ENCODE measurements around the gene C10orf53. TPM values are rescaled to one million over a fixed set of nuclear protein-coding genes. Genes with fewer than 3 reads are reported as not detected.

The C10orf53 gene
- total RNA-seq, 1 experiment from 2014 or later, result not detected

DNA sequence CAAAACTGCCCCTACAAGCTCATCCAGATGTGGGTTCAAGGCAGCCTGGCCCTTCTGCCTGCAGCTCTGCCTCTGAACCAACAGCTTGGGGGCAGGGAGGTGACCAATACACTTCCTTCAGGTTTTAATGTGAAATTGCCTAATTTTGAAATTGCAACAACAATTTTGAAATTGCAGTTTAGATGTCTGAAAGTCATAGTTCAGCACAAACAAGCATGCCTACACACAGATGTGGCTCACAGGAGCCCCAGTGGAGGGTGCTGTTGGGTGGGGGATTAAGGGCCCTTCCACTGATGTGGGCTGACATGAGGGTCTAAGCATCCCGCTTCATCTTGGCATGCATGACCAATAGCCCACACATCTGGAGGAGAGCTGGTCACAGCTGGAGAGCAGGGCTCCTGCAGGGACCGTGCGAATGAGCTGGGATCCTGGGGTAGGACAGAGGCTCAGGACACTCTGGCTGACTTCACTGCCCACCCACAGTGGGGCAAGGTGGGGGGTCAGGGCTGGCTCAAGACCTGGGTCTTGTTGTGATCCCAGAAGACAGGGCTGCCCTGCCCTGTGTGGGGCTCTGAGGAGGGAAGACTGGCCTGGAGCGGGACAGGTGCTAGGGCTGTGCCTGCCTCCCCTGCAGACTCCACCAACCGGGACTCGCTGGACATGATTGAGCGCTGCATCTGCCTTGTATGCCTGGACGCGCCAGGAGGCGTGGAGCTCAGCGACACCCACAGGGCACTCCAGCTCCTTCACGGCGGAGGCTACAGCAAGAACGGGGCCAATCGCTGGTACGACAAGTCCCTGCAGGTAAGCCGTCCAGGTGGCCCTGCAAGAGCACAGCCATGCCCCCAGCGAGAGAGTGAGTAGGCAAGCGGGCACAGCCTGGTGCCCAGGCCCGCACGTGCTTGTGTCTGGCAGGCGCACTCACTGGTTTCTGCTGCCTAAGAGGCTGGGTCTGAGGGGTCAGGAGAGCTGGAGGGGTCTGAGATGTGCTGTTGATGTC, 33.3 kb upstream of the C10orf53 start:
- Mint-ChIP-seq H3K36me3 (ENCODE audit: insufficient read depth, unreplicated experiment) (no peaks in the 10 kb centered on the region), H3K9me3 (ENCODE audit: unreplicated experiment) (no peaks in the 10 kb centered on the region), H3K4me1 (ENCODE audit: low read depth, unreplicated experiment) (no peaks in the 10 kb centered on the region), H3K27me3 (ENCODE audit: insufficient read depth, unreplicated experiment) (peaks cover 4% of the 10 kb centered on the region), H3K27ac (ENCODE audit: unreplicated experiment) (no peak overlapping the region), H3K4me3 (ENCODE audit: unreplicated experiment) (no peak overlapping the region)
- peak in 1 of 2 experiments; percentile 38 for DNase-seq
- Histone ChIP-seq H3K4me3 (ENCODE audit: low read depth, low read length) (no peak overlapping the region), H3K9me3 (no peaks in the 10 kb centered on the region), H3K27me3 (replicated peaks; ENCODE audit: control insufficient read depth, insufficient read depth, low read length) (no peaks in the 10 kb centered on the region), H3K4me1 (no peaks in the 10 kb centered on the region), H3K36me3 (ENCODE audit: control insufficient read depth, insufficient read depth, low read length) (no peaks in the 10 kb centered on the region)
- no TSS peak for BruUV-seq (replicated peaks)
- ChIA-PET CTCF (no interaction called here), POLR2A (no interaction called here)
- TF ChIP-seq CTCF (IDR thresholded peaks at IDR 0.05; ENCODE audit: insufficient read depth in 1 of 2, low read depth in 1 of 2, low read length in 1 of 2, severe bottlenecking in 1 of 2, unreplicated experiment in 1 of 2), result no peak
- intact Hi-C loops (cut with micrococcal nuclease; ENCODE audit: unreplicated experiment), result no loop called here

DNA sequence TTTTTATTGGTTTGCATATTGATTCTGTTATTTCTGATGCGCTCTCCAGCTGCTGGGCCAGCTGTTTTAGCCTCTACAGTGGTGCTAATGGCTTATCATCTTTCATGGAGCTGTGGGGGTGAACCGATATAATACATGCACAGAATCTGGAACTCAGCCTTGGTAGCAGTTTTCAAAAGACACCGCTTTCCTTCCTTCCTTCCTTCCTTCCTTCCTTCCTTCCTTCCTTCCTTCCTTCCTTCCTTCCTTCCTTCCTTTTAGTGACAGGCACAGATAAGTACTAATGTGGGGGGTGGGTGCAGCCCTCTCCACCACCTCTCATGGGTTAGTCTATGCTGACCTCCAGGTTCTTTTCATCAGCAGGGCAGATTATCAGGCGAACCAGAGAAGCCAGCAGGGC, 31.9 kb upstream of the C10orf53 start:
- Mint-ChIP-seq H3K9me3 (ENCODE audit: unreplicated experiment) (no peaks in the 10 kb centered on the region), H3K27ac (ENCODE audit: unreplicated experiment) (no peak overlapping the region), H3K27me3 (ENCODE audit: insufficient read depth, unreplicated experiment) (no peaks in the 10 kb centered on the region), H3K4me3 (ENCODE audit: unreplicated experiment) (no peak overlapping the region), H3K36me3 (ENCODE audit: insufficient read depth, unreplicated experiment) (no peaks in the 10 kb centered on the region), H3K4me1 (ENCODE audit: low read depth, unreplicated experiment) (peaks cover 9% of the 10 kb centered on the region)
- Histone ChIP-seq H3K4me3 (ENCODE audit: low read depth, low read length) (no peak overlapping the region), H3K9me3 (no peaks in the 10 kb centered on the region), H3K4me1 (peaks cover 7% of the 10 kb centered on the region), H3K36me3 (ENCODE audit: control insufficient read depth, insufficient read depth, low read length) (no peaks in the 10 kb centered on the region), H3K27me3 (replicated peaks; ENCODE audit: control insufficient read depth, insufficient read depth, low read length) (no peaks in the 10 kb centered on the region)
- ChIA-PET CTCF (no interaction called here), POLR2A (no interaction called here)
- no TSS peak for BruUV-seq (replicated peaks)
- no peak for DNase-seq
- intact Hi-C loops (cut with micrococcal nuclease; ENCODE audit: unreplicated experiment), result no loop called here
- no peak for TF ChIP-seq CTCF (IDR thresholded peaks at IDR 0.05; ENCODE audit: insufficient read depth in 1 of 2, low read depth in 1 of 2, low read length in 1 of 2, severe bottlenecking in 1 of 2, unreplicated experiment in 1 of 2)

DNA sequence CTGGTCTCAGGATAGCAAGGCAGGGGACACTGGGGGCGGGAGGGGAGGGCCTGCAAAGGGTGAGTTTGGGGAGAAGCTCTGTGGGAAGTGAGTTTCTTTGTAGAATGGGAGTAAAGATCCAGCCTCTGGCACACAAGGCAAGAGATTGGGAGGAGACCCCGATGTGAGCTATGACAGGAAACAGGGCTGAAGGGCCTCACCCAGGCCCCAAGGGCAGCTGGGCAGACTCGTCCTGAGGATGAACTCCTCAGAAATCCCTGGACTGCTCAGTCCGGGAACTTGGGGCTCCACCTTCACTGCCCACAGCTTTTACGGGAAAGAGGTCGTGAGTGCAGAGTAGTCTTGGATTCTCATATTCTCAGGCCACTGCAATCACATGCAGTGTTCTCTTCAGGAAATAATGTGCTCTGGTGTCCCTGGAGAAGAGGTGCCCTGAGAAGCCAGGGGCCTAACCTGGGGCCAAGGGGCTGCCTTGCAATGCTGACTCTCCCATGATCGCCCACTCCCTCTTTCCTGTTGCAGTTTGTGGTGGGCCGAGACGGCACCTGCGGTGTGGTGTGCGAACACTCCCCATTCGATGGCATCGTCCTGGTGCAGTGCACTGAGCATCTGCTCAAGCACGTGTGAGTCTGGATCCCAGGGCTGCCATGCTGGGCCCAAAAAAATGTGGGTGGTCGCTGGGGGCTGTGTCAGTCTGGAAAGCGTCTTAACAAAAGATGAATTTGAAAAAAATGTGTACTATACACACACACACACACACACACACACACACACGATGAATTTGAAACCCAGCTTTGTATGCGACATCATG, 31.3 kb upstream of the C10orf53 start:
- BruUV-seq (replicated peaks), result no TSS peak
- CTCF ChIA-PET, result interaction anchor here (1.4 kb wide), 1 partner anchor 14 kb away, joined by 3 read pairs; no protein-coding TSS in a partner anchor
- Mint-ChIP-seq H3K4me3 (ENCODE audit: unreplicated experiment) (no peak overlapping the region), H3K4me1 (ENCODE audit: low read depth, unreplicated experiment) (peaks cover 13% of the 10 kb centered on the region), H3K36me3 (ENCODE audit: insufficient read depth, unreplicated experiment) (no peaks in the 10 kb centered on the region), H3K9me3 (ENCODE audit: unreplicated experiment) (no peaks in the 10 kb centered on the region), H3K27me3 (ENCODE audit: insufficient read depth, unreplicated experiment) (no peaks in the 10 kb centered on the region), H3K27ac (ENCODE audit: unreplicated experiment) (no peak overlapping the region)
- no peaks in the 10 kb centered on the region for H3K27me3 ChIP-seq (replicated peaks; ENCODE audit: control insufficient read depth, insufficient read depth, low read length)
- POLR2A ChIA-PET, result no interaction called here
- H3K4me1 ChIP-seq, result peaks cover 13% of the 10 kb centered on the region
- no peak for TF ChIP-seq CTCF (IDR thresholded peaks at IDR 0.05; ENCODE audit: insufficient read depth in 1 of 2, low read depth in 1 of 2, low read length in 1 of 2, severe bottlenecking in 1 of 2, unreplicated experiment in 1 of 2)
- no peaks in the 10 kb centered on the region for H3K9me3 ChIP-seq
- DNase-seq, result peak in 1 of 2 experiments; percentile 10
- intact Hi-C loops (cut with micrococcal nuclease; ENCODE audit: unreplicated experiment), result no loop called here
- no peak overlapping the region for H3K4me3 ChIP-seq (ENCODE audit: low read depth, low read length)
- no peaks in the 10 kb centered on the region for H3K36me3 ChIP-seq (ENCODE audit: control insufficient read depth, insufficient read depth, low read length)

Data from Caco-2 (cell line).